HFF-Myc (cell line): Measurements from ENCODE around the gene OLFML1.

ENCODE experiments used
- DNase-seq: peaks from one replicate; pipeline ENCODE4 v3.0.0-alpha.2; 2011; ENCODE audit warnings: low read depth; ENCODE audit errors: extremely low read depth
- H3K4me3 ChIP-seq: replicated peaks from 2 replicates; pipeline ENCODE4 v1.5.1; 2011; ENCODE audit warnings: low read depth, mild to moderate bottlenecking, control low read depth, low read length
- TF ChIP-seq, protein P1 (sequence below): IDR thresholded peaks from 2 replicates; pipeline ENCODE4 v1.5.1; 2012; ENCODE audit warnings: mild to moderate bottlenecking, low read depth, low read length, control low read depth; ENCODE audit errors: missing control alignments

Gene OLFML1

DNA sequence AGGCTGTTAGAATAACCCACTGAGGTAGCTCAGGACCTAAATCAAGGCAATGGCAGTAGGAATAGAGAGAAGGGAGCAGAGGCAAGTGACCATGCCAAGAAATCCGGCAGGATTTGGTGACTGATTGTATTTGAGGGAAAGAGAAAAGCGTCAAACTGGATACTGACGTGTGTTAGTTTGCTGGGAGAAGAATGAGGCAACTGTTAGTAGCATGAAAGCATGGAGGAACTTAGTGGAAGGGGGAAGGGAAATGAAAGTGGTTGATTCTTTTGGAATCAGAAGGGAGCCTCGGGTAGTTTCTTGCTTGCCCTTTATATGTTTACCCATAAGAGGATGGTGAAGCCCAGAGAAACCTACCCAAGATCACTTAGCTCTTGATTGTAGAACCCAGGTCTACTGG lies 36.8 kb downstream of the OLFML1 start:
- DNase-seq: no peak
- H3K4me3 ChIP-seq: no peak overlapping the region
- TF ChIP-seq, protein P1, sequence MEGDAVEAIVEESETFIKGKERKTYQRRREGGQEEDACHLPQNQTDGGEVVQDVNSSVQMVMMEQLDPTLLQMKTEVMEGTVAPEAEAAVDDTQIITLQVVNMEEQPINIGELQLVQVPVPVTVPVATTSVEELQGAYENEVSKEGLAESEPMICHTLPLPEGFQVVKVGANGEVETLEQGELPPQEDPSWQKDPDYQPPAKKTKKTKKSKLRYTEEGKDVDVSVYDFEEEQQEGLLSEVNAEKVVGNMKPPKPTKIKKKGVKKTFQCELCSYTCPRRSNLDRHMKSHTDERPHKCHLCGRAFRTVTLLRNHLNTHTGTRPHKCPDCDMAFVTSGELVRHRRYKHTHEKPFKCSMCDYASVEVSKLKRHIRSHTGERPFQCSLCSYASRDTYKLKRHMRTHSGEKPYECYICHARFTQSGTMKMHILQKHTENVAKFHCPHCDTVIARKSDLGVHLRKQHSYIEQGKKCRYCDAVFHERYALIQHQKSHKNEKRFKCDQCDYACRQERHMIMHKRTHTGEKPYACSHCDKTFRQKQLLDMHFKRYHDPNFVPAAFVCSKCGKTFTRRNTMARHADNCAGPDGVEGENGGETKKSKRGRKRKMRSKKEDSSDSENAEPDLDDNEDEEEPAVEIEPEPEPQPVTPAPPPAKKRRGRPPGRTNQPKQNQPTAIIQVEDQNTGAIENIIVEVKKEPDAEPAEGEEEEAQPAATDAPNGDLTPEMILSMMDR: no peak

DNA sequence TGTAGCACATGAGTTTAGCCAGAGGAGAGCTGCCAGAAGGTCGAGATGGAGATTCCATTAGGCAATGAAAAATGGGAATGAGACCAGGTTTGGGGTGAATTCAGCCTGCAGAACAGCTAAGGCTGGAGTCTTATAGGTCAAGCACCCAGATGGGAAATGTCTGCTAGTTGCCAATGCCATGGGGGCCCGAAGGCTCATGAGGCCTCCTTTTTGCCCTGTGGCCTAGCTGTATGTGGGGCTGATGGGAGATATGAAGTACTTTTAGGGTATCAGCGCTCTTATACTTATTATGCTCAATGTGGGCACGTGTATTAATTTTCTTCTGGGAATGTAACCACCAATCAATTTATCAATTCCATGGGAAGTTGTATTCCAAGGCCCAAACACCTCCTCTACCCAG lies 37.2 kb downstream of the OLFML1 start:
- DNase-seq: no peak
- no peak overlapping the region for H3K4me3 ChIP-seq
- TF ChIP-seq, protein P1: no peak

DNA sequence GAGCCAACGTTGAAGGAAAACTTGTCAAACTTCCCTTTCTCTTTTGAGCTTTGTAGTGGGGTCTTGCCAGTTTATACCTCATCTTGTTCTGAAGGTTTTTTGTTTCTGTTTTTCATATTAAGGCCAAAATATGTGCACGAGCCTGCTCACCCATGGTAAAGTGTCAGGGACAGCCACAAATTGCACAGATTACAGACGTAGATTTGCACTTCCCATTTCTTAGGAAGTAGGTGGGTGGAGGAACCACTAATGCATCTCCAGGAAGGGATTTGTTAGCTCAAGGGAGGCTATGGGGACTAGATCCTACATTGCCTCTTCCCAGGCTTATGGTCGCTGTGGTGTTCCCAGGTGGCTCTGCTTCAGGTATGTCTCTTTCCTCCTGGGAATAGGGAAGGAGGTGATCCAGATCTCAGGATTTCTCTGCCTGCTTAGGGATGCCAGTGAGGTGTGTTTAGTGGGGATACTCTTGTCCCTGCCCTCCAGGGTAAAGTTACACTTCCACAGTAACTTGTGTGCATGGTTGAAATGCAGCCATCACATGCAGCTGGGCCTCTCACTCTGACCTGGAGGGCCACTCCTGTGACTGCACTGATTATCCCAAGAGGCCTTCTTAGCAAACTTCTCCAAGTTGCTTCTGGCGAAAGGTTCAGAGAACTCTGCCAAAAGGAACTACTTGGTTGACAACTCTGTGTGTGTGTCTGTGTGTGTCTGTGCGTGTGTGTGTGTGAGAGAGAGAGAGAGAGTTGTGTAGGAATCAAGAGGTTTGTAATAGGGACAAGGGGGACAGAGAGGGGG lies 38.3 kb downstream of the OLFML1 start:
- TF ChIP-seq, protein P1: no peak
- H3K4me3 ChIP-seq: no peak overlapping the region
- no peak for DNase-seq

DNA sequence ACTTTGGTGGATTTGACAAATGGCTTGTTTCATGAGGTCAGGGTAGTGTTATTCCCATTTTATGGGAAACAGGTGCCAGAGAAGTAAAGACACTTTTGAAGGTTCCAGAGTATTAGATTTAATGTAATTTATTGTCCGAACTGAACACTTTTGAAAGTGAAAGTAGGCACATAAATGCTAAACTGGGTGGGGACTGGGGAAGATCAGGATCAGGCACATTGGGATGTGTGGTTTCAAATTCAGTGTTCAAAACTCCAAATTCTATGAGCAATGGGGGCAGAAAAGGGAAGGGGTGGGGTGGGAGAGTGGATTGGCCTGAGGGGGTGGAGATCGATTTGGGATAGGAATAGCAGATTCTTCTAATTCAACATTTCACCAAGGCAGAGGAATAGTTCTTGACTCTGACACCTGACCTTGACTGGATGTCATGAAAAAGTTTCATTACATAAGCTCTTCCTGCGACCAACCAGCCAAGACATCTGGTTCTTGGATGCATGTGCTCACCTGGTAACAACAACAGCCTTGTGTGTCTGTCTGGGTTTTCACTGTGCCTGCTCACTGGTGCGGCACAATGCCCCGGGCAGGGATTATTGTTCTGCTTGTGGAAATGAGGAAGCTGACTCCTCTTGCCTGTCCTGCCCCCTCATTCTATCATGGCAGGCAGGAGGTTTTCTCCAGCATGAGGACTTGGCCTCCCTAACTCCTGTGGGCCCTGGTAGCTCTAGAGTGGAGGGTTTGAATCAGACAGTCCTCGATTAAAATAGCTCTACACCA lies 39.3 kb downstream of the OLFML1 start:
- DNase-seq: no peak
- TF ChIP-seq, protein P1: no peak
- no peak overlapping the region for H3K4me3 ChIP-seq

DNA sequence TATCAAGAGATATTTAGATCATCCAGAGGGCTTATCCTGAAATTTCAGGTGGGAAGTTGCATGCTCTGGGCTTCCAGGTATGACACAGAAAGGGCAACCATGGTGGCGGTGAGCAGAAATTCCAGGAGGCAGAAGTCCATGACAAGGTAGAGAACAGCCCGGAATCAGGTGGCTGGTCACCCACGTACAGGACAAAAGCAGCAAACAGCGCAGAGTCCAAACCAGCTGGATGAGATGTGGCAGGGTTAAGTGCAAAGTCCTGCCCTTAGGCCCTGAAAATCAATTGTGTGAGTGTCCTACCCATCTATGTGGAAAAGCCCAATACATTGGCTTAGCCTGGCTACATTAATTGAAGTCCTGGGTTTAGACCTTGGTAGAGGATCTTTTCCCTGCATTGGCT lies 40.1 kb downstream of the OLFML1 start:
- no peak overlapping the region for H3K4me3 ChIP-seq
- DNase-seq: no peak
- TF ChIP-seq, protein P1: no peak

DNA sequence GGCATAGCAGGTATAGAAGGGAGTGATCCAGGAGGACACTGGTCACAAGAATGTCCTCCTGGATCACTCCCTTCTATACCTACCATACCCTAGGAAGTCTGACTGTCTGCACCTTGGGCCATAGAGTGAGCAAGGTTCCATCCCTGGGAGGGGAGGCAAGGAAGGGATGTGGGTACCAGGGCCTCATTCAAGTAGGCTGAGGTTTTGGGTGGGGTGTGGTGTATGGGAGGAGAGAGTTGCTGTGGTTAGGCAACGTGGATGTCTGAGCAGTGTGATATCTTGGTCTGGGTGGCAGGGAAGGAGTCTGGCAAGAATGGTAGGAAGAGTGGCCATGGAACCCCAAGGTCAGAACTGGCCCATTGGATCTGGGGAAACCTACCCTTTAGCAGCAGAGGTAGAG lies 41.7 kb downstream of the OLFML1 start:
- DNase-seq: no peak
- TF ChIP-seq, protein P1: no peak
- no peak overlapping the region for H3K4me3 ChIP-seq
